ENCODE measurements around the gene CCDC87. TPM values are rescaled to one million over a fixed set of nuclear protein-coding genes. Genes with fewer than 3 reads are reported as not detected.

Gene CCDC87
- total and polyA plus RNA-seq, 2 of the 8 experiments (the other 6 are each of a cell fraction or from before 2014, with no cell fraction given): 0.32 to 0.99 TPM

- H2BK20ac ChIP-seq (ENCODE audit: low read length): no peak overlapping the region
- no peak overlapping the region for H3K56ac ChIP-seq (replicated peaks; ENCODE audit: insufficient read length, low read depth, low read length)
These were observed 1.7 kb downstream of the CCDC87 start for GRCh38 chr11:66591175-66591574.

More at GRCh38 chr11:66591175-66591574, 1.7 kb downstream of the CCDC87 start:
- Histone ChIP-seq H3K27me3 (replicated peaks in 1 of 4; ENCODE audit: control insufficient read depth in 3 of 4, extremely low read depth in 1 of 4, insufficient read depth in 3 of 4, low read length in 3 of 4) (peaks cover 0 to 10% (median 4%) of the 10 kb centered on the region in 4 experiments; a peak in 3 of 7 replicates), H4K8ac (ENCODE audit: extremely low read depth, insufficient read depth, low read length) (no peak overlapping the region), H4K5ac (ENCODE audit: insufficient read length, low read depth, low read length) (no peak overlapping the region), H3K23me2 (ENCODE audit: low read depth, low read length) (peaks cover 9% of the 10 kb centered on the region), H3K79me2 (ENCODE audit: control insufficient read depth in 1 of 2, insufficient read depth in 2 of 2, low read length in 2 of 2) (peaks cover 0 to 5% of the 10 kb centered on the region in 2 experiments; a peak in 2 of 4 replicates), H4K20me1 (replicated peaks in 1 of 2; ENCODE audit: control insufficient read depth in 1 of 2, insufficient read depth in 2 of 2, low read length in 2 of 2) (no peaks in the 10 kb centered on the region), H2BK12ac (ENCODE audit: low read depth, low read length) (no peak overlapping the region), H3K4me3 (ENCODE audit: extremely low read depth in 1 of 4, insufficient read depth in 2 of 4, low read depth in 3 of 4, low read length in 4 of 4) (no peak overlapping the region), H3K4ac (replicated peaks; ENCODE audit: insufficient read length, low read depth, low read length) (no peak overlapping the region), H4K91ac (replicated peaks; ENCODE audit: insufficient read length, low read length) (no peak overlapping the region), H3K27ac (ENCODE audit: low read depth, low read length) (no peak overlapping the region), H3K36me3 (ENCODE audit: control insufficient read depth in 2 of 4, insufficient read depth in 4 of 4, low read length in 3 of 4) (no peaks in the 10 kb centered on the region; a peak in 1 of 8 replicates), H2AFZ (ENCODE audit: low read length) (no peak overlapping the region), H2AK5ac (ENCODE audit: low read depth, low read length) (no peak overlapping the region), H3K79me1 (ENCODE audit: low read depth, low read length) (peaks cover 2% of the 10 kb centered on the region), H3K23ac (ENCODE audit: insufficient read length) (no peak overlapping the region), H3K4me2 (ENCODE audit: insufficient read depth in 1 of 2, low read depth in 2 of 2, low read length in 2 of 2) (no peak overlapping the region), H2BK120ac (replicated peaks; ENCODE audit: low read depth, low read length) (no peak overlapping the region), H3K4me1 (replicated peaks in 1 of 4; ENCODE audit: control insufficient read depth in 3 of 4, insufficient read depth in 4 of 4, low read length in 3 of 4) (peaks cover 0 to 11% (median 7%) of the 10 kb centered on the region in 4 experiments; a peak in 6 of 7 replicates), H3K9me3 (ENCODE audit: insufficient read depth in 2 of 2, low read depth in 1 of 2, low read length in 1 of 2) (peaks cover 13 to 25% of the 10 kb centered on the region in 2 experiments), H3K18ac (ENCODE audit: extremely low read depth, low read length) (no peak overlapping the region), H3K9ac (replicated peaks in 1 of 4; ENCODE audit: extremely low read depth in 1 of 4, low read depth in 3 of 4, low read length in 3 of 4) (no peak overlapping the region), H3K14ac (ENCODE audit: insufficient read length) (no peak overlapping the region), H2BK15ac (ENCODE audit: low read length) (no peak overlapping the region), H2BK5ac (ENCODE audit: low read depth, low read length) (no peak overlapping the region)
- DNase-seq (ENCODE audit: low read depth in 1 of 2, low spot score in 2 of 2) (no peak), FAIRE-seq (no peak)
- ChIA-PET POLR2A (ENCODE audit: partially characterized antibody) (interaction anchor here (1.2 to 65.3 kb wide), 6 partner anchors 7 to 51 kb away, joined by 4 to 2165 read pairs (median 6); partner anchors contain the start of genes ACTN3, RBM14, RBM4 and ZDHHC24), CTCF (ENCODE audit: partially characterized antibody) (interaction anchor here (0.6 to 3.5 kb wide), 13 partner anchors 8 to 100 kb away, joined by 3 to 43 read pairs (median 7); partner anchors contain the start of gene CTSF)
- TF ChIP-seq ASH2L (IDR thresholded peaks at IDR 0.05; ENCODE audit: low read length) (no peak), SIX5 (IDR thresholded peaks at IDR 0.05; ENCODE audit: low read depth, low read length) (no peak), HDAC2 (IDR thresholded peaks at IDR 0.05; ENCODE audit: borderline replicate concordance in 1 of 2, low read depth in 2 of 2, low read length in 2 of 2) (no peak), RAD21 (IDR thresholded peaks at IDR 0.05 in 1 of 2, conservative IDR thresholded peaks at IDR 0.05 in 1 of 2; ENCODE audit: low read depth in 2 of 2, low read length in 2 of 2) (no peak), HDAC6 (IDR thresholded peaks at IDR 0.05; ENCODE audit: low read depth, low read length) (no peak), JUN (IDR thresholded peaks at IDR 0.05; ENCODE audit: low read depth, low read length) (no peak), ZNF274 (IDR thresholded peaks at IDR 0.05; ENCODE audit: borderline replicate concordance, extremely low read depth, low read length) (no peak)
- 92% methylated on average over 2 of the region's 2 CpGs; no CpG with 5 or more reads in 1 of the 2 experiments for WGBS, 2 experiments (ENCODE audit: extremely low coverage in 1 of 2, insufficient coverage in 1 of 2, insufficient read length in 1 of 2, insufficient replicate concordance in 2 of 2, low coverage in 1 of 2, low lambda C conversion rate in 2 of 2, missing lambda C conversion rate in 1 of 2)
